Astrocyte (in vitro differentiated cells and primary cell): ENCODE results near the gene ZNF687. TPM values are rescaled to one million over a fixed set of nuclear protein-coding genes. Genes with fewer than 3 reads are reported as not detected.

Experiments
- DNase-seq: peaks from one replicate; pipeline ENCODE4 v3.0.0-alpha.2; 2010; ENCODE audit warnings: low read depth
- FAIRE-seq: peaks from 2 replicates; lab custom pipeline; 2011; peaks lifted over from hg19 to GRCh38; lab: Jason Lieb, UNC
- H2AFZ ChIP-seq: 2 replicates; pipeline ENCODE4 v1.6.0; 2012; ENCODE audit warnings: low read depth, low read length, inconsistent platforms
- H3K27ac ChIP-seq: 2 replicates; pipeline ENCODE4 v1.5.1; 2011; ENCODE audit warnings: low read depth, low read length, inconsistent platforms
- H3K27me3 ChIP-seq: 2 replicates; pipeline ENCODE4 v1.6.0; 2011; ENCODE audit warnings: low read length, inconsistent platforms; ENCODE audit not compliant: insufficient read depth
- H3K36me3 ChIP-seq: 2 replicates; pipeline ENCODE4 v1.5.1; 2011; ENCODE audit warnings: low read length, inconsistent platforms; ENCODE audit not compliant: insufficient read depth
- H3K4me1 ChIP-seq: 2 replicates; pipeline ENCODE4 v1.5.1; 2011; ENCODE audit warnings: low read length, inconsistent platforms; ENCODE audit not compliant: insufficient read depth
- H3K4me2 ChIP-seq: 2 replicates; pipeline ENCODE4 v1.6.0; 2012; ENCODE audit warnings: low read length, inconsistent platforms
- H3K4me3 ChIP-seq: 2 replicates; pipeline ENCODE4 v1.5.1; 2011; ENCODE audit warnings: low read depth, mild to moderate bottlenecking, low read length, inconsistent platforms; ENCODE audit not compliant: insufficient read depth
- H3K79me2 ChIP-seq: 2 replicates; pipeline ENCODE4 v1.6.0; 2012; ENCODE audit warnings: mild to moderate bottlenecking, low read length, inconsistent platforms; ENCODE audit not compliant: insufficient read depth
- H3K9ac ChIP-seq: 2 replicates; pipeline ENCODE4 v1.6.0; 2012; ENCODE audit warnings: mild to moderate bottlenecking, low read length, inconsistent platforms
- H3K9me3 ChIP-seq: 2 replicates; pipeline ENCODE4 v1.5.1; 2012; ENCODE audit warnings: low read depth, mild to moderate bottlenecking, low read length, inconsistent platforms; ENCODE audit not compliant: insufficient read depth
- H4K20me1 ChIP-seq: 2 replicates; pipeline ENCODE4 v1.6.0; 2012; ENCODE audit warnings: low read length, inconsistent platforms; ENCODE audit not compliant: insufficient read depth
- H3K27ac Mint-ChIP-seq: one replicate; pipeline ENCODE4 v1.8.0; 2021; ENCODE audit warnings: mild to moderate bottlenecking, mixed read lengths; ENCODE audit not compliant: unreplicated experiment
- H3K27me3 Mint-ChIP-seq: one replicate; pipeline ENCODE4 v1.8.0; 2021; ENCODE audit warnings: low read depth, mixed read lengths; ENCODE audit not compliant: unreplicated experiment
- H3K36me3 Mint-ChIP-seq: one replicate; pipeline ENCODE4 v1.8.0; 2021; ENCODE audit warnings: low read depth, mixed read lengths; ENCODE audit not compliant: unreplicated experiment
- H3K4me1 Mint-ChIP-seq: one replicate; pipeline ENCODE4 v1.8.0; 2021; ENCODE audit warnings: low read depth, mixed read lengths; ENCODE audit not compliant: unreplicated experiment
- H3K4me3 Mint-ChIP-seq: one replicate; pipeline ENCODE4 v1.8.0; 2021; ENCODE audit warnings: mild to moderate bottlenecking, moderate library complexity, mixed read lengths; ENCODE audit not compliant: unreplicated experiment
- H3K9me3 Mint-ChIP-seq: one replicate; pipeline ENCODE4 v1.8.0; 2021; ENCODE audit warnings: mild to moderate bottlenecking, mixed read lengths; ENCODE audit not compliant: unreplicated experiment
- CTCF ChIP-seq: IDR thresholded peaks from 2 replicates; pipeline ENCODE4 v1.5.1; 2011; ENCODE audit warnings: low read depth, mild to moderate bottlenecking, inconsistent platforms, low read length, moderate library complexity; ENCODE audit not compliant: insufficient read depth
- EZH2 ChIP-seq: IDR thresholded peaks from 2 replicates; pipeline ENCODE4 v1.6.1; 2012; ENCODE audit warnings: mild to moderate bottlenecking, low read length, inconsistent platforms; ENCODE audit not compliant: insufficient read depth
- total RNA-seq: library from RNA; stranded (reverse); gene quantifications from 2 replicates; pipeline ENCODE4 v1.2.1, GENCODE V29; 2021

Gene ZNF687
- total RNA-seq, 1 donor from 2014 or later: 15.4 TPM

- TF ChIP-seq CTCF (no peak), EZH2 (no peak)
- Mint-ChIP-seq H3K36me3 (peaks cover 36% of the 10 kb centered on the region), H3K27ac (peak overlapping the region; percentile 100), H3K9me3 (no peaks in the 10 kb centered on the region), H3K4me3 (no peak overlapping the region), H3K27me3 (no peaks in the 10 kb centered on the region), H3K4me1 (peaks cover 53% of the 10 kb centered on the region)
- Histone ChIP-seq H2AFZ (no peak overlapping the region), H3K4me1 (peaks cover 54% of the 10 kb centered on the region), H3K27ac (peak overlapping the region; percentile 43), H3K9ac (peak overlapping the region; percentile 38), H3K79me2 (peaks cover 57% of the 10 kb centered on the region), H3K4me2 (peak overlapping the region; percentile 70), H3K4me3 (no peak overlapping the region), H3K36me3 (peaks cover 19% of the 10 kb centered on the region), H3K27me3 (no peaks in the 10 kb centered on the region), H4K20me1 (peaks cover 38% of the 10 kb centered on the region), H3K9me3 (no peaks in the 10 kb centered on the region)
- DNase-seq (peak; percentile 85), FAIRE-seq (no peak)
These were observed 32.2 kb downstream of the ZNF687 start for GRCh38 chr1:151314137-151314875.

GRCh38 chr1:151315565-151316235, 33.6 kb downstream of the ZNF687 start:
- peaks cover 34% of the 10 kb centered on the region for H3K36me3 Mint-ChIP-seq
- H3K79me2 ChIP-seq: peaks cover 54% of the 10 kb centered on the region
- H3K27me3 Mint-ChIP-seq: no peaks in the 10 kb centered on the region
- no peak overlapping the region for H3K4me3 Mint-ChIP-seq
- no peak for FAIRE-seq
- no peak overlapping the region for H3K9ac ChIP-seq
- no peak overlapping the region for H3K27ac Mint-ChIP-seq
- peaks cover 41% of the 10 kb centered on the region for H3K4me1 ChIP-seq
- H3K4me1 Mint-ChIP-seq: peaks cover 40% of the 10 kb centered on the region
- H3K4me2 ChIP-seq: no peak overlapping the region
- H3K36me3 ChIP-seq: peaks cover 22% of the 10 kb centered on the region
- no peaks in the 10 kb centered on the region for H3K9me3 Mint-ChIP-seq
- DNase-seq: no peak
- TF ChIP-seq EZH2 (no peak), CTCF (no peak)
- H3K27ac ChIP-seq: no peak overlapping the region
- no peaks in the 10 kb centered on the region for H3K9me3 ChIP-seq
- H3K27me3 ChIP-seq: no peaks in the 10 kb centered on the region
- H2AFZ ChIP-seq: no peak overlapping the region
- H4K20me1 ChIP-seq: peaks cover 43% of the 10 kb centered on the region
- H3K4me3 ChIP-seq: no peak overlapping the region
